Hepatocyte (in vitro differentiated cells): ENCODE results near the gene ADPRS.

Experiments used
- EZH2phosphoT487 ChIP-seq: fragments of 200-600 bp; sonication (generic); IDR thresholded peaks from one replicate; pipeline ENCODE4 v1.6.1; 2018; ENCODE audit warnings: antibody characterized with exemption, mild to moderate bottlenecking, low read depth, moderate library complexity; ENCODE audit not compliant: unreplicated experiment, severe bottlenecking
- TF ChIP-seq, protein P1 (sequence below): fragments of 200-600 bp; sonication (generic); IDR thresholded peaks from 2 replicates; pipeline ENCODE4 v1.5.1; 2016; ENCODE audit warnings: antibody characterized with exemption, mild to moderate bottlenecking; ENCODE audit not compliant: poor library complexity

DNA sequence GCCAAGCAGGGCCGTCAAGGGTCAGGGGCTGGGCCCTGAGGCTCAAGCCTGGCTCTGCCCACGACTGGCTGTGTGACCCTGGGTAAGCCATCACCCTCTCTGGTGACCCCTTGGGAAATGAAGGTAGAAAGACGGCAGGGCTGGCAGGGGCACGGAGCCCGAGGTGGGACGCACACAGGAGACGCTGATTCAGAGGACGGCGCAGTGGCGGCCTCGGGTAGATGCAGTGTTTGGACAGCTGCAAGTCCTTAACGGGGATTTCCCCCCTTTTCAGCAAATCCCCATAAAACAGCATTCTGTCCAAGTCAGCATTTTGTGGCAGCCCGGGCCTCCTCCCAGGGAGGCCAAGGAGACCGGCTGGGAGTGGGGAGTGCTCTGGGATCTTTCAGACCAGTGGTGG is 19.6 kb downstream of the ADPRS start:
- TF ChIP-seq EZH2phosphoT487, result no peak
- TF ChIP-seq, protein P1, sequence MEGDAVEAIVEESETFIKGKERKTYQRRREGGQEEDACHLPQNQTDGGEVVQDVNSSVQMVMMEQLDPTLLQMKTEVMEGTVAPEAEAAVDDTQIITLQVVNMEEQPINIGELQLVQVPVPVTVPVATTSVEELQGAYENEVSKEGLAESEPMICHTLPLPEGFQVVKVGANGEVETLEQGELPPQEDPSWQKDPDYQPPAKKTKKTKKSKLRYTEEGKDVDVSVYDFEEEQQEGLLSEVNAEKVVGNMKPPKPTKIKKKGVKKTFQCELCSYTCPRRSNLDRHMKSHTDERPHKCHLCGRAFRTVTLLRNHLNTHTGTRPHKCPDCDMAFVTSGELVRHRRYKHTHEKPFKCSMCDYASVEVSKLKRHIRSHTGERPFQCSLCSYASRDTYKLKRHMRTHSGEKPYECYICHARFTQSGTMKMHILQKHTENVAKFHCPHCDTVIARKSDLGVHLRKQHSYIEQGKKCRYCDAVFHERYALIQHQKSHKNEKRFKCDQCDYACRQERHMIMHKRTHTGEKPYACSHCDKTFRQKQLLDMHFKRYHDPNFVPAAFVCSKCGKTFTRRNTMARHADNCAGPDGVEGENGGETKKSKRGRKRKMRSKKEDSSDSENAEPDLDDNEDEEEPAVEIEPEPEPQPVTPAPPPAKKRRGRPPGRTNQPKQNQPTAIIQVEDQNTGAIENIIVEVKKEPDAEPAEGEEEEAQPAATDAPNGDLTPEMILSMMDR, result no peak
